ENCODE measurements around the gene SPNS2.

DNA sequence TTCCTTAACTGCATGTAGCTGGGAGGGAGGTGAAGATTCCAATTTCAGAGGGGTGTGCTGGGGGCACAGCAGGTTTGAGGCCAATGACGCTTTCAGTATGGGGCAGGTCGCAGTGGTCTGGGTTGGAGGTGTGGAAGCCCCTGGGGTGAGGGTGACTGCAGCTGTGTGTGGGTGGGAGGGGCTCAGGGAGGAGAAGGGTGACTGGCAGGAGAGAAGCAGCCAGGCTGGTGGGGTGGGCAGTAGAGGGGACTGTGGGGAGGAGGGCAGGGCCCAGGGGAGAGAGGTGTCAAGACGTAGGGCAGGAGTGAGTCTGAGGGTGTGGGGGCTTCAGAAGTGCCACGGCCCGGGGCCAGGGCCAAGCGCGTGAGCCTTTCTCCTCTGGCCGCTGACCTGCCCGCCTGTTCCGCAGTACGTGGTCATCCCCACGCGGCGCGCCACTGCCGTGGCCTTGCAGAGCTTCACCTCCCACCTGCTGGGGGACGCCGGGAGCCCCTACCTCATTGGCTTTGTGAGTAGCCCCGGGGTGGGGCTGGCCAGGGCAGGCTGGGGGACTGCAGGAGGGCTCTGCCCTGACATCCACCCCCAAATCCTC, 37.1 kb downstream of the SPNS2 start:
- TF ChIP-seq POLR2A (IDR thresholded peaks at IDR 0.05): no peak
- no peak for TF ChIP-seq POLR2AphosphoS5 (IDR thresholded peaks at IDR 0.05; ENCODE audit: insufficient read depth in 1 of 2, low read depth in 1 of 2)
- TF ChIP-seq CTCF (IDR thresholded peaks at IDR 0.05): no peak

Measured in vagina (tissue), 2 donors.